Activated CD8-positive, alpha-beta memory T cell treated with anti-CD3 and anti-CD28 coated beads for 36 hours (primary cell): ENCODE results near the gene NXPH1. TPM values are rescaled to one million over a fixed set of nuclear protein-coding genes. Genes with fewer than 3 reads are reported as not detected.

Experiments
- CTCF ChIA-PET: fragments of 350-600 bp; sonication (Branson Sonifier 250); formaldehyde crosslinking; loops from one replicate; lab custom pipeline; 2021; ENCODE audit warnings: antibody characterized with exemption; lab: Charles Lee
- POLR2A ChIA-PET: fragments of 350-600 bp; sonication (Branson Sonifier 250); formaldehyde crosslinking; loops from one replicate; lab custom pipeline; 2021; ENCODE audit warnings: antibody characterized with exemption; lab: Charles Lee
- total RNA-seq, 2 experiments: library from RNA; stranded (reverse); gene quantifications; one replicate each; pipeline ENCODE4 v1.2.3, GENCODE V29; 2021

The NXPH1 gene
- total RNA-seq, 2 experiments from 2014 or later: not detected

- CTCF ChIA-PET: no interaction called here
- POLR2A ChIA-PET: no interaction called here
Observed at GRCh38 chr7:8435590-8436545, 2.5 kb downstream of the NXPH1 start.

GRCh38 chr7:8436965-8437364, 3.6 kb downstream of the NXPH1 start:
- ChIA-PET POLR2A (no interaction called here), CTCF (no interaction called here)

GRCh38 chr7:8437606-8438005, 4.2 kb downstream of the NXPH1 start:
- CTCF ChIA-PET: no interaction called here

GRCh38 chr7:8440670-8441069, 7.3 kb downstream of the NXPH1 start:
- CTCF ChIA-PET: no interaction called here
- POLR2A ChIA-PET: no interaction called here

More at GRCh38 chr7:8437606-8438005, 4.2 kb downstream of the NXPH1 start:
- POLR2A ChIA-PET: no interaction called here

GRCh38 chr7:8441106-8441965, 7.9 kb downstream of the NXPH1 start:
- ChIA-PET POLR2A (no interaction called here), CTCF (no interaction called here)

- CTCF ChIA-PET: no interaction called here
- POLR2A ChIA-PET: no interaction called here
Observed at GRCh38 chr7:8442051-8442813, 8.8 kb downstream of the NXPH1 start.

GRCh38 chr7:8442814-8443304, 9.4 kb downstream of the NXPH1 start:
- POLR2A ChIA-PET: no interaction called here
- CTCF ChIA-PET: no interaction called here

- POLR2A ChIA-PET: no interaction called here
- CTCF ChIA-PET: no interaction called here
Observed at GRCh38 chr7:8443576-8444467, 10.4 kb downstream of the NXPH1 start.

GRCh38 chr7:8444468-8444769, 11.0 kb downstream of the NXPH1 start:
- POLR2A ChIA-PET: no interaction called here
- CTCF ChIA-PET: no interaction called here

- CTCF ChIA-PET: no interaction called here
- POLR2A ChIA-PET: no interaction called here
Observed at GRCh38 chr7:8453535-8453934, 20.1 kb downstream of the NXPH1 start.

GRCh38 chr7:8455426-8455825, 22.0 kb downstream of the NXPH1 start:
- POLR2A ChIA-PET: no interaction called here
- CTCF ChIA-PET: no interaction called here

- CTCF ChIA-PET: no interaction called here
- POLR2A ChIA-PET: no interaction called here
Observed at GRCh38 chr7:8462309-8462708, 28.9 kb downstream of the NXPH1 start.

GRCh38 chr7:8465338-8465737, 31.9 kb downstream of the NXPH1 start:
- POLR2A ChIA-PET: no interaction called here
- CTCF ChIA-PET: no interaction called here

- ChIA-PET POLR2A (no interaction called here), CTCF (no interaction called here)
Observed at GRCh38 chr7:8480527-8480926, 47.1 kb downstream of the NXPH1 start.

- POLR2A ChIA-PET: no interaction called here
- CTCF ChIA-PET: no interaction called here
Observed at GRCh38 chr7:8481096-8481495, 47.7 kb downstream of the NXPH1 start.

- ChIA-PET POLR2A (no interaction called here), CTCF (no interaction called here)
Observed at GRCh38 chr7:8481752-8482446, 48.5 kb downstream of the NXPH1 start.

- POLR2A ChIA-PET: no interaction called here
- CTCF ChIA-PET: no interaction called here
Observed at GRCh38 chr7:8490391-8491045, 57.1 kb downstream of the NXPH1 start.

- CTCF ChIA-PET: no interaction called here
- POLR2A ChIA-PET: no interaction called here
Observed at GRCh38 chr7:8491106-8491505, 57.7 kb downstream of the NXPH1 start.
